GM12892 (cell line): ENCODE data around the gene CLEC2A.

Experiments used
- POLR2A ChIP-seq: IDR thresholded peaks from 2 replicates; pipeline ENCODE4 v1.6.1; 2011; ENCODE audit warnings: low read depth, low read length, control low read depth
- POLR2AphosphoS5 ChIP-seq: IDR thresholded peaks from 2 replicates; pipeline ENCODE4 v1.6.1; 2011; ENCODE audit warnings: low read depth, low read length, control low read depth
- TAF1 ChIP-seq: IDR thresholded peaks from 2 replicates; pipeline ENCODE4 v1.6.1; 2011; ENCODE audit warnings: low read depth, mild to moderate bottlenecking, control low read depth, low read length, borderline replicate concordance

GRCh38 chr12:9951026-9951675 lies 19.0 kb upstream of the CLEC2A start:
- no peak for TF ChIP-seq TAF1
- TF ChIP-seq POLR2A = no peak
- no peak for TF ChIP-seq POLR2AphosphoS5
